Esophagus (tissue), 2 donors: Measurements from ENCODE around the gene TTC28. TPM values are rescaled to one million over a fixed set of nuclear protein-coding genes. Genes with fewer than 3 reads are reported as not detected.

ENCODE experiments used
- H3K27ac ChIP-seq, 2 donors: one replicate each; pipeline ENCODE4 v1.5.1; 2013; ENCODE audit warnings: low read depth in 2 of 2, mild to moderate bottlenecking in 2 of 2, inconsistent platforms in 1 of 2, low read length in 1 of 2, moderate library complexity in 1 of 2
- H3K27me3 ChIP-seq, 2 donors: one replicate each; pipeline ENCODE4 v1.6.1; 2013; ENCODE audit warnings: low read length in 2 of 2, control low read depth in 1 of 2, mild to moderate bottlenecking in 1 of 2; ENCODE audit not compliant: insufficient read depth in 2 of 2, control insufficient read depth in 1 of 2
- H3K36me3 ChIP-seq, 2 donors: one replicate each; pipeline ENCODE4 v1.6.1; 2013; ENCODE audit warnings: low read length in 1 of 2; ENCODE audit not compliant: control insufficient read depth in 2 of 2, insufficient read depth in 2 of 2
- H3K4me1 ChIP-seq, 2 donors: one replicate each; pipeline ENCODE4 v1.6.1; 2013; ENCODE audit warnings: low read length in 1 of 2; ENCODE audit not compliant: control insufficient read depth in 2 of 2, insufficient read depth in 2 of 2
- H3K4me3 ChIP-seq, 2 donors: one replicate each; pipeline ENCODE4 v1.5.1; 2013; ENCODE audit warnings: low read length in 2 of 2, mild to moderate bottlenecking in 2 of 2, low read depth in 1 of 2, moderate library complexity in 1 of 2
- H3K9me3 ChIP-seq, 2 donors: one replicate each; pipeline ENCODE4 v1.6.1; 2013; ENCODE audit warnings: mild to moderate bottlenecking in 2 of 2, low read depth in 1 of 2, low read length in 1 of 2, moderate library complexity in 1 of 2; ENCODE audit not compliant: control insufficient read depth in 2 of 2, insufficient read depth in 1 of 2
- WGBS, 2 donors: extraction: QIAGEN DNeasy Blood & Tissue Kit; methylation state at CpG; one replicate each; pipeline ENCODE4 v1.1.7; 2013; 5-methylcytosine and 5-hydroxymethylcytosine counted together
- polyA plus RNA-seq, 2 donors: library from polyadenylated mRNA; stranded (reverse); fragments of 200-250 nt; gene quantifications; one replicate each; pipeline ENCODE4 v1.2.3, GENCODE V29; 2013
- donor health status: healthy with polysubstance abuse.
- donor health status: Bipolar disorder and iron deficiency.

The TTC28 gene
- polyA plus RNA-seq, 2 donors: 1.4 to 2.6 TPM

DNA sequence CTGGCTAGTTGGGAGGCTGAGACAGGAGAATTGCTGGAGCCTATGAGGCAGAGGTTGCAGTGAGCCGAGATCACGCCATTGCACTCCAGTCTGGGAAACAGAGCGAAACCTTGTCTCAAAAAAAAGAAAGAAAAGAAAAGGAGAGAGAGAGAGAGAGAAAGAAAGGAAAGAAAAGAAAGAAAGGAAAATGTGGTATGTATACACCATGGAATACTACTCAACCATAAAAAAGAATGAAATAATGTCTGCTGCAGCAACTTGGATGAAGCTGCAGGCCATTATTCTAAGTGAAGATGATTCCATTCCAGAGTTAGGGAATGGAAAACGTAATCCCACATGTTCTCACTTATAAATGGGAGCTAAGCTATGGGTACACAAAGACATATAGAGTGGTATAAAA lies 30.8 kb downstream of the TTC28 start:
- no peak overlapping the region for H3K27ac ChIP-seq
- no peaks in the 10 kb centered on the region for H3K36me3 ChIP-seq
- H3K4me3 ChIP-seq: no peak overlapping the region
- H3K27me3 ChIP-seq: no peaks in the 10 kb centered on the region
- H3K9me3 ChIP-seq: no peaks in the 10 kb centered on the region
- 94 to 97% methylated on average over 4 of the region's 4 CpGs for WGBS, 2 donors
- no peaks in the 10 kb centered on the region for H3K4me1 ChIP-seq

DNA sequence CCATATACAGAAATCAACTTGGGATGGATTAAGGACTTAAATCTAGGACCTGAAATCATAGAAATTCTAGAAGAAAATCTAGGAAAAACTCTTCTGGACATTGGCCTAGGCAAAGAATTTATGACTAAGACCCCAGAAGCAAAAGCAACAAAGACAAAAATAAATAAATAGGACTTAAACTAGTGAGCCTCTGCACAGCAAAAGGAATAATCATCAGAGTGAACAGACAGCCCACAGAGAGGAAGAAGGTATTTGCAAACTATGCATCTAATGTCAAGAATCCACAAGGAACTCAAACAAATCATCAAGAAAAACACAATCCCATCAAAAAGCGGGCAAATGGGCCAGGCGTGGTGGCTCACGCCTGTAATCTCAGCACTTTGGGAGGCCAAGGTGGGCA lies 32.4 kb downstream of the TTC28 start:
- Histone ChIP-seq H3K36me3 (no peaks in the 10 kb centered on the region), H3K27me3 (no peaks in the 10 kb centered on the region), H3K27ac (no peak overlapping the region), H3K9me3 (no peaks in the 10 kb centered on the region), H3K4me1 (no peaks in the 10 kb centered on the region), H3K4me3 (no peak overlapping the region)
- WGBS, 2 donors: 98% methylated on average over 3 of the region's 3 CpGs

DNA sequence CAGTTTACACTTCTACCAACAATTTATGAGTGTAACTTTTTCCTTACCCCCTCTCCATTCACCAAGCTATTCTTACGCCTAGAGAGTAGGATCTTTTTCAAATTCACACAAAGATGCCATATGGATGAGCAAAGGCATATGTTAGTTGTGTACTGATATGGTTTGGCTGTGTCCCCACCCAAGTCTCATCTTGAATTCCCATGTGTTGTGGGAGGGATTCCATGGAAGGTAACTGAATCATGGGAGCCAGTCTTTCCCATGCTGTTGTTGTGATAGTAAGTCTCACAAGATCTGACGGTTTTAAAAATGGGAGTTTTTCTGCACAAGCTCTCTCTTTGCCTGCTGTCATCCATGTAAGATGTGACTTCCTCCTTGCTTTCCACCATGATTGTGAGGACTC lies 40.3 kb downstream of the TTC28 start:
- 96% methylated on average over 2 of the region's 2 CpGs for WGBS, 2 donors
- Histone ChIP-seq H3K9me3 (no peaks in the 10 kb centered on the region), H3K4me1 (no peaks in the 10 kb centered on the region), H3K27ac (no peak overlapping the region), H3K27me3 (no peaks in the 10 kb centered on the region), H3K36me3 (no peaks in the 10 kb centered on the region), H3K4me3 (no peak overlapping the region)

DNA sequence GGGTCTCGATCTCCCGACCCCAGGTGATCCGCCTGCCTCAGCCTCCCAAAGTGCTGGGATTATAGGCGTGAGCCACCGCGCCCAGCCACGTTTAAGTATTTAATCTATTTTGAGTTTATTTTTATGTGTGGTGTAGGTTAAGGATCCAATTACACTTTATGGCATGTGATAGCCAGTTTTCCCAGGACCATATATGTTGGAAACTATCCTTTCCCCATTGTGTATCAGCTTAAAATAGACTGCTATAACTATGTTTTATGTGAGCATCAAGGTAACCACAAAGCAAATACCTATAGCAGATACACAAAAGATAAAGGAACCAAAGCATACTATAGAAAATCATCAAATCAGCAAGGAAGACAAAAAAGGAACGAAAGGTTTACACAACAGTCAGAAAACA lies 42.4 kb downstream of the TTC28 start:
- Histone ChIP-seq H3K36me3 (no peaks in the 10 kb centered on the region), H3K9me3 (no peaks in the 10 kb centered on the region), H3K27ac (no peak overlapping the region), H3K27me3 (no peaks in the 10 kb centered on the region), H3K4me1 (no peaks in the 10 kb centered on the region), H3K4me3 (no peak overlapping the region)
- 89 to 93% methylated on average over 8 of the region's 8 CpGs for WGBS, 2 donors

DNA sequence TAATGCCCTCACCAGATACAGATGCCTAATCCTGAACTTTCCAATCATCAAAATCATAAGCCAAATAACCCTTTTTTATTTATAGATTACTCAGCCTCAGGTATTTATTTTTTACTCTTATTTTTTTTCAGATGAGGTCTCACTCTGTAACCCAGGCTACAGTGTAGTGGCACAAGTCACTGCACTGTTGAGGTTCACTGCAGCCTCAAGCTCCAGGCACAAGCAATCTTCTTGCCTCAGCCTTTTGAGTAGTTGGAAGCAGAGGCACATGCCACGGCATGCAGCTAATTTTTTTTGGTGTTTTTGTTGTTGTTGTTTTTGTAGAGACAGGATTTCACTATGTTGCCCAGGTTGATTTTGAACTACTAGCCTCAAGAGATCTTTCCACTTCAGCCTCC lies 49.5 kb downstream of the TTC28 start:
- Histone ChIP-seq H3K27ac (no peak overlapping the region), H3K27me3 (no peaks in the 10 kb centered on the region), H3K9me3 (no peaks in the 10 kb centered on the region), H3K4me1 (no peaks in the 10 kb centered on the region), H3K4me3 (no peak overlapping the region), H3K36me3 (no peaks in the 10 kb centered on the region)
- WGBS, 2 donors: 78 to 79% methylated on average over 1 of the region's 1 CpG

DNA sequence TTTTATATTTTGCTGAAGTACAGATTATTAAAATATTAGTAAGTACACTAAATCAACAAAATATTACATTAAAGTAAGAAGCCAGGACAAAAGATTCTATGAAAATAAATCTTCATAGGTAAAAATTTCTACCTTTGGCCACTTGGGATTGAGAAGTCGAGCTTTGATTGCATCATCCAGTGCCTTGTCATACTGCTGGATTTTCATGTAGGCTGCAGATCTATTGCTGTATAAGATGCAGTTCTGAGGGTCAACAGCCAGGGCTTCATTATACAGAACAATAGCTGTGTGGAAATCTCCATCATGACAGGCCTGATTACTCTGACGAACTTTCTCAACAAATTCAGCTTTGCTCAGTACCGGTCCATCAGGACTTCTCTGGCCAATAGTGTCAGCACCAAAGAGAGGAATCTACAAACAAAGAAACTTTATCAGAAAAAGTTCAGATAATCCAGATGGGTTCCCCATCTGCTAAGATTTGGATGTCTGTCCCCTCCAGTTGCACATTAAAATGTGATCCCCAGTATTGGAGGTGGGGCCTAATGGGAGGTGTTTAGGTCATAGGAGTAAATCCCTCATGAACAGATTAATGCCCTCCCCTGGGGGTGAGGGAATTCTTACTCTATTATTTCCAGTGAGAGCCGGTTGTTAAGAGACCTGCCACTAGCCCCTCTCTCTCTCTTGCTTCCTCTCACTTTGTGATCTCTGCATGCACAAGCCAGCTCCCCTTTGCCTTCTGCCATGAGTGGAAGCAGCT lies 50.0 kb downstream of the TTC28 start:
- Histone ChIP-seq H3K9me3 (no peaks in the 10 kb centered on the region), H3K27ac (no peak overlapping the region), H3K27me3 (no peaks in the 10 kb centered on the region), H3K4me1 (no peaks in the 10 kb centered on the region), H3K4me3 (no peak overlapping the region), H3K36me3 (no peaks in the 10 kb centered on the region)
- WGBS, 2 donors: 76 to 87% methylated on average over 4 of the region's 4 CpGs

DNA sequence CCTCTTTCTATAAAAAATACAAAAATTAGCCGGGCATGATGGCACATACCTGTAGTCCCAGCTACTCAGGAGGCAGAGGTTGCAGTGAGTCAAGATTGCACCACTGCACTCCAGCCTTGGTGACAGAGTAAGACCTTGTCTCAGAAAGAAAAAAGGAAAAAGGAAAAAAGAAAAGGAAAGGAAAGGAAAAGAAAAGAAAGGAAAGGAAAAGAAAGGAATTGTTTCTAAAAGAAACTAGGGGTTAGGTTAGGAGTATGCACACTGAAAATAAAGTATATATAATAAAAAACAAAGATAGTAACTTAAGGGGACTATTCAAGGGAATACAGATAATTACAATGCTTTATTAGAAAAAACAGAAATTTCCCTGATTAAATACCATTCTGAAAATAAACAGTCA lies 50.9 kb downstream of the TTC28 start:
- no peaks in the 10 kb centered on the region for H3K36me3 ChIP-seq
- 90 to 94% methylated on average over 1 of the region's 1 CpG for WGBS, 2 donors
- H3K27ac ChIP-seq: no peak overlapping the region
- no peaks in the 10 kb centered on the region for H3K4me1 ChIP-seq
- no peaks in the 10 kb centered on the region for H3K27me3 ChIP-seq
- H3K9me3 ChIP-seq: no peaks in the 10 kb centered on the region
- H3K4me3 ChIP-seq: no peak overlapping the region

DNA sequence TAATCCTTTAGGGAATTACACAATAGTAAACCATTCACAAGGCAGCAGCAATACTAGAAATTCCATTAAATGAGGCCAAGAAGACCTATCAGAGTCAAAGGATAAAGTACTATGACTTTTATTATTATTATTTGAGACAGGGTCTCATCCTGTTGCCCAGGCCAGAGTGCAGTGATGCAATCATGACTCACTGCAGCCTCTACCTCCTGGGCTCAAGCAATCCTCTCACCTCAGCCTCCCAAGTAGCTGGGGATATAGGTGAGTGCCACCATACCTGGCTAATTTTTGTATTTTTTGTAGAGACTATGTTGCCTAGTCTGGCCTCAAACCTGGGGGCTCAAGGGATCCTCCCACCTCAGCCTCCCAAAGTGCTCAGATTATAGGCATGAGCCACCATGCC lies 51.8 kb downstream of the TTC28 start:
- Histone ChIP-seq H3K36me3 (no peaks in the 10 kb centered on the region), H3K4me3 (no peak overlapping the region), H3K4me1 (no peaks in the 10 kb centered on the region), H3K27ac (no peak overlapping the region), H3K27me3 (no peaks in the 10 kb centered on the region), H3K9me3 (no peaks in the 10 kb centered on the region)

DNA sequence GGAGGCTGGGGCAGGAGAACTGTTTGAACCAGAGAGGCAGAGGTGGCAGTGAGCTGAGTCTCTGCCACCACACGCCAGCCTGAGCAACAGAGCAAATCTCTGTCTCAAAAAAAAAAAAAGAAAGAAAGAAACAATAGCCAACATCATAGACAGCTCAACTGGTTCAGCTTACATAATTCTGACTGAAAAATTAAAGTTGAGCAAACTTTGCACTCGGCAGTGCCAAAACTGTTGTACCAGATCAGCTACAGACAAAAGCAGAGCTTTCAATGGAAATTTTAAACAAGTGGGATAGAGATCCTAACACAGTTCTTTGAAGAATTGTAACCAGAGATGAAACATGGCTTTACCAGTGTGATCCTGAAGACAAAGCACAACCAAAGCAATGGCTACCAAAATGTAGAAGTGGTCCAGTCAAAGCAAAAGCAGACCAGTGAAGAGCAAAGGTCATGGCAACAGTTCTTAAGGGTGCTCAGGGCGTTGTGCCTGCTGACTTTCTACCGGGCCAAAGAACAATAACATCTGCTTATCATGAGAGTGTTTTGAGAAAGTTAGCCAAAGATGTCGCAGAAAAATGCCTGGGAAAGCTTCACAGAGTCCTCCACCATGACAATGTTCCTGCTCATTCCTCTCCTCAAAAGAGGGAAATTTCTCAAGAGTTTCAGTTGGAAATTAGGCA lies 59.3 kb downstream of the TTC28 start:
- H3K27ac ChIP-seq: no peak overlapping the region
- H3K27me3 ChIP-seq: no peaks in the 10 kb centered on the region

DNA sequence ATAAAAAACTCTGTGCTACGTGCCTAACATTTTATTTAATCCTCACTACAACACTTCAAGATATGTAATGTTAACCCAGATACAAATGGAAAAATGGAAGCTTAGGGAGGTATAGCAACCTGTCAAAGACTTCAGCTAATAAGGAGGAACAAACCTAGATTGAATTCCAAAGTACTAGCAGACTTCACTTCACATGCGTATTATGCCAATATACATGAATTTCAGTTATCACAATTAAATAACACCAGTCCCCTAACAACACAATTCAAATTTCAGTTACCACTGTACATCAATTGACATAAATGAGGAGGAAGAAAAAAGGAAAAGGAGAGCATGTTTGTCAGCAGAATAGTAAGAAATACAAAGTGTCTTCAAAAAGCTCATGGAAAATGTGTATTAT lies 60.4 kb downstream of the TTC28 start:
- Histone ChIP-seq H3K27ac (no peak overlapping the region), H3K36me3 (no peaks in the 10 kb centered on the region), H3K4me1 (no peaks in the 10 kb centered on the region), H3K9me3 (no peaks in the 10 kb centered on the region), H3K4me3 (no peak overlapping the region), H3K27me3 (no peaks in the 10 kb centered on the region)
- WGBS, 2 donors: 87 to 96% methylated on average over 2 of the region's 2 CpGs

More for the DNA sequence above, 59.3 kb downstream of the TTC28 start:
- no peaks in the 10 kb centered on the region for H3K9me3 ChIP-seq
- H3K4me1 ChIP-seq: no peaks in the 10 kb centered on the region
- WGBS, 2 donors: 54 to 59% methylated on average over 5 of the region's 5 CpGs
- no peaks in the 10 kb centered on the region for H3K36me3 ChIP-seq
- no peak overlapping the region for H3K4me3 ChIP-seq
